Measurements from ENCODE around the gene OR6P1.

GRCh38 chr1:158534496-158534895 is 35.9 kb downstream of the OR6P1 start:
- TF ChIP-seq CTCF (IDR thresholded peaks at IDR 0.05) (no peak), POLR2AphosphoS5 (IDR thresholded peaks at IDR 0.05) (no peak), POLR2A (IDR thresholded peaks at IDR 0.05) (no peak)
